Retinal pigment epithelial cell (primary cell): ENCODE data around the gene PHLDB1.
A peak's percentile ranks its signal among the peaks of the same experiment; 100 is the strongest.

Experiments
- DNase-seq: peaks from one replicate; pipeline ENCODE4 v3.0.0-alpha.2; 2010; ENCODE audit warnings: low read depth
- H3K4me3 ChIP-seq: 2 replicates; pipeline ENCODE4 v1.5.1; 2011; ENCODE audit warnings: mild to moderate bottlenecking, low read length, control low read depth, moderate library complexity
- TF ChIP-seq, protein P1 (sequence below): conservative IDR thresholded peaks from 2 replicates; pipeline ENCODE4 v1.5.1; 2011; ENCODE audit warnings: low read depth, low read length, control low read depth, inconsistent platforms

PHLDB1 gene

GRCh38 chr11:118657238-118657637, 49.8 kb downstream of the PHLDB1 start:
- DNase-seq = no peak
- H3K4me3 ChIP-seq = no peak overlapping the region
- TF ChIP-seq, protein P1, sequence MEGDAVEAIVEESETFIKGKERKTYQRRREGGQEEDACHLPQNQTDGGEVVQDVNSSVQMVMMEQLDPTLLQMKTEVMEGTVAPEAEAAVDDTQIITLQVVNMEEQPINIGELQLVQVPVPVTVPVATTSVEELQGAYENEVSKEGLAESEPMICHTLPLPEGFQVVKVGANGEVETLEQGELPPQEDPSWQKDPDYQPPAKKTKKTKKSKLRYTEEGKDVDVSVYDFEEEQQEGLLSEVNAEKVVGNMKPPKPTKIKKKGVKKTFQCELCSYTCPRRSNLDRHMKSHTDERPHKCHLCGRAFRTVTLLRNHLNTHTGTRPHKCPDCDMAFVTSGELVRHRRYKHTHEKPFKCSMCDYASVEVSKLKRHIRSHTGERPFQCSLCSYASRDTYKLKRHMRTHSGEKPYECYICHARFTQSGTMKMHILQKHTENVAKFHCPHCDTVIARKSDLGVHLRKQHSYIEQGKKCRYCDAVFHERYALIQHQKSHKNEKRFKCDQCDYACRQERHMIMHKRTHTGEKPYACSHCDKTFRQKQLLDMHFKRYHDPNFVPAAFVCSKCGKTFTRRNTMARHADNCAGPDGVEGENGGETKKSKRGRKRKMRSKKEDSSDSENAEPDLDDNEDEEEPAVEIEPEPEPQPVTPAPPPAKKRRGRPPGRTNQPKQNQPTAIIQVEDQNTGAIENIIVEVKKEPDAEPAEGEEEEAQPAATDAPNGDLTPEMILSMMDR = no peak

DNA sequence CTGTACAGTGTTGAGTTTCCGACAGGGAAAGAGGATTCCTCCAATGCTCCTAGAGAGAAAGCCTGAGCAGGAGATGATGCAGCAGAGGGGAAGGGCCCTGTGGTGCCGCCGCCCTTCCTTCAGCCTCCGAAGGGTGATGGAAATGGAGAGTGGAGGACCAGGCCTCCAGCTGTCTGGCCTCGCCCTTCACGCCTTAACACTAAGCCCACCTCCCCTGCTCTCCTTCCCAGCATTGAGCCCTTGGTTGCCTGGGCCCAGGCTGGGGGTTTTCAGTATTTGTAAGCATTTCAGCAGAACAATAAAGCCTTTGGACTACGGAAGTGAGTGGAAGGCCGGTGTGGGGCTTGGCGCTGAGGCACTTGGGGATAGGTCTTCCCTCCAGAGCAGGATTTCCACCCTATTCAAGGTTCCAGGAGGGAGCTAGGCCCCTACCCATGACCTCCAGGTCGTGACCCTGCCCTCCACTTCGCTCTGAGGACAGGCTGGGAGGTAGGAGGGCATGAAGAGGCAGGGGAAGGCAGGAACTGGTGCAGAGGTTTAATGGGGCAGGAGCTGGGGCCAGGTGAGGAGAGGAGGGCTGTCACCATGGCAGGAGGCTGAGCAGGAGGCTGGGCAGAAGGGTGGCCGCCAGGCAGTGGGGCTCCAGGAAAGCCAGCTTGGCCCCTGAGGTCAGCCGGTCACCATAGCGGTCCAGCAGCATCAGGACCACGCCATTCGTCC, 50.5 kb downstream of the PHLDB1 start:
- TF ChIP-seq, protein P1 = no peak
- H3K4me3 ChIP-seq = no peak overlapping the region
- DNase-seq = no peak

DNA sequence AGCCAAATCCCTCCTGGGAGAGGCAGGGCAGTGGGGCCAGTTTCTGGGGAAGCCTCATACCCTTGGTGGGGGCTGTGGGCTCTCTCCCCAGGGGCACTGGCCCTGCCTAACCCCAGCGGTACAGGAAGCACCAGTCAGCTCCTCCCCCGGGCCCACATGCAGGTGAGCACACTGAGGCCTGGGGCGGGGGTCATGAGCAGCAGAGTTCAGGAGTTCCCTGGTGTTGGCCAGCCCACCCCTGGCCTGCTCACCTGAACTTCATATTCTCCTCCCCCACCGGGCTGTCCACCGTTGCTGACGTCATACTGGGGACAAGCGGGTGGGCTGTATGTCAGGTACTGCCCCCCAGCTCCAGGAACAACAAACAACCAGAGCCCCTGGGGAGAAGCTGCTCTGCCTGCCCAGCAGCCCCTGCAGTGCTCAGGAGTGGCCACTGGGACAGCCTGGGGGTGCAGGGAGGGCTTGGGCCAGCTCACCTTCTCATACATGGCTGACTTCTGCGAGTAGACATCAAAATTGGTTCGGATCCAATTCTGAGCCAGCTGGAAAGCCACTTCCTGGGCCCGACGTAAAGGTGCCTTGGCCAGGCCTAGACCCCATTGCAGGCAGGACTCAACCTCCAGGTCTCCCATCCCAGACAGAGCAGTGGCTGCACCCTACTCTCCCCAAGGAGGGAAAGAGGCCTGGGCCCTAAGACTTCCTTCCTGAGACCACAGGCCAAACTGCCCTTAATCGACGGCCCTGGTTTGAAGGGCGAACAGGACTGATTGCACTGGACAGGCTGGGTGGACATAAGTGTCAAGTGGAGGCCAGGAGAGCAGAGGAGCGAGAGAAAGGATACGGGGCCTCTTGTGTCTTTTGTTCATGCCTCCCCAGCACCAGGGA, 51.3 kb downstream of the PHLDB1 start:
- TF ChIP-seq, protein P1 = peak; percentile 25
- DNase-seq = no peak
- no peak overlapping the region for H3K4me3 ChIP-seq

GRCh38 chr11:118659314-118659952, 52.0 kb downstream of the PHLDB1 start:
- no peak overlapping the region for H3K4me3 ChIP-seq
- peak; percentile 39 for DNase-seq
- TF ChIP-seq, protein P1 = peak; percentile 95

DNA sequence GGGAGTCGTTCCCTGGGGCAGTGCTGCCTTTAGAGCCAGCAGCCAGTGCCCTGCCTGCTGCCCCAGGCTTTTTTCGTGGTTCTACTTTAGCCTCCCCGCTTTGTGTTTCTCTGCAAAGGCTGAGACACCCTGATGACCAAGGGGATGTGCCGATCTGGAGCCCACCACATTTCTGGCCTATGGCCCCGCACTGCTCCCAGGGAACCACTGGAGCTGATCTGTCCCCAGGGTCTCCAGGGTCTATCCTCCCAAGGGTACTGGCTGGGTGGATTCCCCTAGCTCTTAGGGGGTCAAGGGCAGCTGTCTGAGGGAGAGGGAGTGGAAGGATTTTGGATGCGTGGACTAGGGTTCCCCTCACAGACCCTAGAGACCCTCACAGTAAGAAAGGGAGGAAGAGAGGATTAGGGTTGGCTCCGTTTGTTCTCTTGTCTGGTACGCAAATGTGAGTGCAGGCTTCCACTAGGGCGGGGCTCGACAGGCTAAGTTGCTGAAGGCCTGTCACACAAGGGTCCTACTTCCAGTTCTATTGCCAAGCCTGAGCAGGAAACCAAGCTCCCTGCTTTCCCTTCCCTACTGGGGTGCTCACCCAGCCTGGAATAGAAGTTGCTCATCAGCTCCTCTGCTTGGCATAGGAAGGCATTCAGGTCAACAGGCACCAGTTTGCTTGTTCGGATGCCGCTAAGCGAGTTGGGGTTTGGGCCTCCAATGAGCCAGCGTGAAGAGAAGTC, 52.7 kb downstream of the PHLDB1 start:
- H3K4me3 ChIP-seq = no peak overlapping the region
- TF ChIP-seq, protein P1 = no peak
- DNase-seq = no peak

DNA sequence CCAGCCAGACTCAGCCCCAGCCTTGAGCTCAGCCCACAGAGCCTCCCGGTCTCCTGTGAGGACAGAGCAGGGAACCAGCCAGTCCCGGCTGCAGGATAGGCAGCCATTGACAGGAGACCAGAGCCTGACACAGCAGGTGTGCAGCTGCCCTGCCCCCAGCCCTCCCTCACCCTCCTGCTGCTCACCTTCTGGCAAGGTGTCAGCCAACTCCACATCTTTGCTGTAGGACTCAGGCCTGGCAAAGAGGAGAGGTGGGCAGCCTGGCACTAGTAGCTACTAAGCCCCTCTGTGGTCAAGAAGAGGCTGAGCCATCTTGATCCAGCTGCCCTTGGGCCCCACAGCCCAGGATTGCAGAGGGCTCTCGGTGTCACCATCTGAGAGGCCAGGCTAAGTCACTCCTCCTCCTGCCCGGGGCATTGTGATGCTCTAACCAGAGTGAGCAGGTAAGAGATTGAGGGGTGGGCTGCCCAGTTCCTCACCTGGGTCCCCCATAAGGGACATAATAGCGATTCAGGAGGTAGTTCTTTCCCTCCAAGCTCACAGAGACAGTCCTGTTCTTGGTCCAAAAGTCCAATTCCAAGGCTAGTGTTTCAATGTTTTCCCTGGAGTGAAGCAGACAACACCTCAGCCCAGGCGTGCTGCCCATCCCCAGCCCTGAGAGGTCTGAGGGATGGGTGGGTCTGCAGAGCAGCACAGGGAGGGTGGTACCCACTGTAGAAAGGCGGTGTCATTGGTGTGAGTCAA, 53.4 kb downstream of the PHLDB1 start:
- TF ChIP-seq, protein P1 = no peak
- no peak overlapping the region for H3K4me3 ChIP-seq
- DNase-seq = no peak
